ENCODE data around the gene RASSF6. TPM values are rescaled to one million over a fixed set of nuclear protein-coding genes. Genes with fewer than 3 reads are reported as not detected.

Gene RASSF6
- polyA plus RNA-seq, 1 of the 3 experiments (the other 2 are of a cell fraction), result not detected

DNA sequence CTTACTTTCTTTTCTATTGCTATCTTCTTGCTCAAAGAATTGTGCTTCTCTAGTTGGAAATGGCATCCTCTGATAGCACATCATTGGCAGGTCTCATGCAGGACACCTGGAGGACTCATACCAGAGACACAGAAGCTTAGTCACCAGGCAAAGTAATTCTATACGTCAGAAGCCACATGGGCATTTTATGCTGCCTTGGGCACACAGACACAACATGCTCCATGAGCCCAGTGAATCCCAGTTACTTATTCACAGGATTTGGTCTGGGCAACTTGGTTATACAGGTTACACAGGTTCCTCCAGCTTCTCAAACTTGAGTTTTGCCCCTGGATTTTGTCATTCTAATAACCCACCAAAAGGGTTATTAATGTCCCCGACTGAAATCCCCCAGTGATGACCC is 7.1 kb downstream of the RASSF6 start (continued):
- TF ChIP-seq, protein P1, sequence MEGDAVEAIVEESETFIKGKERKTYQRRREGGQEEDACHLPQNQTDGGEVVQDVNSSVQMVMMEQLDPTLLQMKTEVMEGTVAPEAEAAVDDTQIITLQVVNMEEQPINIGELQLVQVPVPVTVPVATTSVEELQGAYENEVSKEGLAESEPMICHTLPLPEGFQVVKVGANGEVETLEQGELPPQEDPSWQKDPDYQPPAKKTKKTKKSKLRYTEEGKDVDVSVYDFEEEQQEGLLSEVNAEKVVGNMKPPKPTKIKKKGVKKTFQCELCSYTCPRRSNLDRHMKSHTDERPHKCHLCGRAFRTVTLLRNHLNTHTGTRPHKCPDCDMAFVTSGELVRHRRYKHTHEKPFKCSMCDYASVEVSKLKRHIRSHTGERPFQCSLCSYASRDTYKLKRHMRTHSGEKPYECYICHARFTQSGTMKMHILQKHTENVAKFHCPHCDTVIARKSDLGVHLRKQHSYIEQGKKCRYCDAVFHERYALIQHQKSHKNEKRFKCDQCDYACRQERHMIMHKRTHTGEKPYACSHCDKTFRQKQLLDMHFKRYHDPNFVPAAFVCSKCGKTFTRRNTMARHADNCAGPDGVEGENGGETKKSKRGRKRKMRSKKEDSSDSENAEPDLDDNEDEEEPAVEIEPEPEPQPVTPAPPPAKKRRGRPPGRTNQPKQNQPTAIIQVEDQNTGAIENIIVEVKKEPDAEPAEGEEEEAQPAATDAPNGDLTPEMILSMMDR (IDR thresholded peaks at IDR 0.05), result no peak

DNA sequence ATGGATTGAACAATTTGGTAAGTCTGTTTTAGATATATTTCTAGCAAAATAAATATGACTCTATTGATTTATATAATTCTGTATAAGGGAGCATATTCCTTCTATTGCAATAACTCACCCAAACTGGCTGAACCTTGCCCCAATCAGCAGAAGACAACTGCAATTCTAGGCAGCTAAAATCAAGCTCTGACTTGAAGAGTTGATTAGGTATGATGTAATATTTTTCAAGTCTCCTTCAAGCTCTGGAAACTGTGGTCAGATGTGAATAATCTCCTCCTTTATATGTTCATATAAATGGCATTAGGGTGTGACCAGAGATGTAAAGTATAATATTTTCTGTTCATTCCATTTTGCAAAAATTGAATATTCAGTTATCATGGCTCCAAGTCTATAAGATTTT is 8.2 kb downstream of the RASSF6 start:
- Histone ChIP-seq H3K4me2 (no peak overlapping the region), H3F3A (replicated peaks; ENCODE audit: insufficient read depth) (no peaks in the 10 kb centered on the region), H3K4me3 (ENCODE audit: low read depth in 2 of 2, low read length in 1 of 2) (no peak overlapping the region), H2AFZ (ENCODE audit: low read depth) (no peak overlapping the region), H3K9me3 (no peaks in the 10 kb centered on the region), H4K20me1 (ENCODE audit: insufficient read depth) (no peaks in the 10 kb centered on the region), H3K4me1 (ENCODE audit: control insufficient read depth in 1 of 2, insufficient read depth in 2 of 2, low read depth in 1 of 2, low read length in 1 of 2) (no peaks in the 10 kb centered on the region), H3K27ac (ENCODE audit: low read depth in 2 of 2, low read length in 1 of 2) (no peak overlapping the region), H3K79me2 (ENCODE audit: insufficient read depth) (no peaks in the 10 kb centered on the region), H3K9ac (no peak overlapping the region), H3K27me3 (ENCODE audit: insufficient read depth) (no peaks in the 10 kb centered on the region; the same call in none of the 2 replicates), H3K36me3 (replicated peaks in 1 of 2; ENCODE audit: control insufficient read depth in 1 of 2, insufficient read depth in 2 of 2, low read length in 1 of 2) (no peaks in the 10 kb centered on the region), H3K9me2 (no peaks in the 10 kb centered on the region)
- ChIA-PET POLR2A (no interaction called here), CTCF (no interaction called here)
- TF ChIP-seq GATA2 (CRISPR knock-in tag; IDR thresholded peaks at IDR 0.05) (no peak), TAF1 (IDR thresholded peaks at IDR 0.05; ENCODE audit: borderline replicate concordance, low read depth, low read length) (no peak), TEAD4 (IDR thresholded peaks at IDR 0.05; ENCODE audit: borderline replicate concordance, insufficient read depth) (no peak), SMC3 (IDR thresholded peaks at IDR 0.05; ENCODE audit: low read depth, low read length) (no peak), NRF1 (IDR thresholded peaks at IDR 0.05; ENCODE audit: low read depth, low read length) (no peak), MXI1 (IDR thresholded peaks at IDR 0.05; ENCODE audit: low read depth, low read length) (no peak), ELF1 (IDR thresholded peaks at IDR 0.05) (no peak), MEF2A (IDR thresholded peaks at IDR 0.05; ENCODE audit: borderline replicate concordance, low read depth) (no peak), FOXJ3 (CRISPR knock-in tag; IDR thresholded peaks at IDR 0.05) (no peak)
- TF ChIP-seq, protein P2, sequence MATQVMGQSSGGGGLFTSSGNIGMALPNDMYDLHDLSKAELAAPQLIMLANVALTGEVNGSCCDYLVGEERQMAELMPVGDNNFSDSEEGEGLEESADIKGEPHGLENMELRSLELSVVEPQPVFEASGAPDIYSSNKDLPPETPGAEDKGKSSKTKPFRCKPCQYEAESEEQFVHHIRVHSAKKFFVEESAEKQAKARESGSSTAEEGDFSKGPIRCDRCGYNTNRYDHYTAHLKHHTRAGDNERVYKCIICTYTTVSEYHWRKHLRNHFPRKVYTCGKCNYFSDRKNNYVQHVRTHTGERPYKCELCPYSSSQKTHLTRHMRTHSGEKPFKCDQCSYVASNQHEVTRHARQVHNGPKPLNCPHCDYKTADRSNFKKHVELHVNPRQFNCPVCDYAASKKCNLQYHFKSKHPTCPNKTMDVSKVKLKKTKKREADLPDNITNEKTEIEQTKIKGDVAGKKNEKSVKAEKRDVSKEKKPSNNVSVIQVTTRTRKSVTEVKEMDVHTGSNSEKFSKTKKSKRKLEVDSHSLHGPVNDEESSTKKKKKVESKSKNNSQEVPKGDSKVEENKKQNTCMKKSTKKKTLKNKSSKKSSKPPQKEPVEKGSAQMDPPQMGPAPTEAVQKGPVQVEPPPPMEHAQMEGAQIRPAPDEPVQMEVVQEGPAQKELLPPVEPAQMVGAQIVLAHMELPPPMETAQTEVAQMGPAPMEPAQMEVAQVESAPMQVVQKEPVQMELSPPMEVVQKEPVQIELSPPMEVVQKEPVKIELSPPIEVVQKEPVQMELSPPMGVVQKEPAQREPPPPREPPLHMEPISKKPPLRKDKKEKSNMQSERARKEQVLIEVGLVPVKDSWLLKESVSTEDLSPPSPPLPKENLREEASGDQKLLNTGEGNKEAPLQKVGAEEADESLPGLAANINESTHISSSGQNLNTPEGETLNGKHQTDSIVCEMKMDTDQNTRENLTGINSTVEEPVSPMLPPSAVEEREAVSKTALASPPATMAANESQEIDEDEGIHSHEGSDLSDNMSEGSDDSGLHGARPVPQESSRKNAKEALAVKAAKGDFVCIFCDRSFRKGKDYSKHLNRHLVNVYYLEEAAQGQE (IDR thresholded peaks at IDR 0.05; ENCODE audit: low read depth, low read length), result no peak
- TF ChIP-seq, protein P3, sequence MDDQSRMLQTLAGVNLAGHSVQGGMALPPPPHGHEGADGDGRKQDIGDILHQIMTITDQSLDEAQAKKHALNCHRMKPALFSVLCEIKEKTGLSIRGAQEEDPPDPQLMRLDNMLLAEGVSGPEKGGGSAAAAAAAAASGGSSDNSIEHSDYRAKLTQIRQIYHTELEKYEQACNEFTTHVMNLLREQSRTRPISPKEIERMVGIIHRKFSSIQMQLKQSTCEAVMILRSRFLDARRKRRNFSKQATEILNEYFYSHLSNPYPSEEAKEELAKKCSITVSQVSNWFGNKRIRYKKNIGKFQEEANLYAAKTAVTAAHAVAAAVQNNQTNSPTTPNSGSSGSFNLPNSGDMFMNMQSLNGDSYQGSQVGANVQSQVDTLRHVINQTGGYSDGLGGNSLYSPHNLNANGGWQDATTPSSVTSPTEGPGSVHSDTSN (IDR thresholded peaks at IDR 0.05), result no peak
- DNase-seq, result no peak
